Measurements from ENCODE around the gene RPS6KA2.

The RPS6KA2 gene

GRCh38 chr6:166604911-166605310 is 22.1 kb downstream of the RPS6KA2 start:
- H3K4me3 Mint-ChIP-seq = no peak overlapping the region
- no peaks in the 10 kb centered on the region for H3K36me3 Mint-ChIP-seq (ENCODE audit: low read depth)
- no peak overlapping the region for H3K27ac Mint-ChIP-seq
- DNase-seq = no peak
- no peaks in the 10 kb centered on the region for H3K27me3 Mint-ChIP-seq
- no peaks in the 10 kb centered on the region for H3K4me1 Mint-ChIP-seq (ENCODE audit: low read depth)
- H3K9me3 Mint-ChIP-seq = no peaks in the 10 kb centered on the region

GRCh38 chr6:166604328-166604727 is 22.7 kb downstream of the RPS6KA2 start:
- Mint-ChIP-seq H3K4me1 (ENCODE audit: low read depth) (no peaks in the 10 kb centered on the region), H3K9me3 (no peaks in the 10 kb centered on the region)
- no peak for DNase-seq

GRCh38 chr6:166603043-166603690 is 23.9 kb downstream of the RPS6KA2 start:
- Mint-ChIP-seq H3K4me1 (ENCODE audit: low read depth) (no peaks in the 10 kb centered on the region), H3K27ac (no peak overlapping the region), H3K9me3 (no peaks in the 10 kb centered on the region), H3K36me3 (ENCODE audit: low read depth) (no peaks in the 10 kb centered on the region), H3K27me3 (no peaks in the 10 kb centered on the region), H3K4me3 (no peak overlapping the region)
- DNase-seq = no peak

More at GRCh38 chr6:166604328-166604727, 22.7 kb downstream of the RPS6KA2 start:
- Mint-ChIP-seq H3K27me3 (no peaks in the 10 kb centered on the region), H3K4me3 (no peak overlapping the region), H3K36me3 (ENCODE audit: low read depth) (no peaks in the 10 kb centered on the region), H3K27ac (no peak overlapping the region)

GRCh38 chr6:166601956-166602355 is 25.1 kb downstream of the RPS6KA2 start:
- DNase-seq = no peak
- Mint-ChIP-seq H3K36me3 (ENCODE audit: low read depth) (no peaks in the 10 kb centered on the region), H3K9me3 (no peaks in the 10 kb centered on the region), H3K4me3 (no peak overlapping the region), H3K27ac (no peak overlapping the region), H3K4me1 (ENCODE audit: low read depth) (no peaks in the 10 kb centered on the region), H3K27me3 (no peaks in the 10 kb centered on the region)

GRCh38 chr6:166600931-166601330 is 26.1 kb downstream of the RPS6KA2 start:
- no peak for DNase-seq
- no peaks in the 10 kb centered on the region for H3K36me3 Mint-ChIP-seq (ENCODE audit: low read depth)

GRCh38 chr6:166599205-166599604 is 27.8 kb downstream of the RPS6KA2 start:
- Mint-ChIP-seq H3K4me1 (ENCODE audit: low read depth) (no peaks in the 10 kb centered on the region), H3K9me3 (no peaks in the 10 kb centered on the region), H3K36me3 (ENCODE audit: low read depth) (no peaks in the 10 kb centered on the region), H3K4me3 (no peak overlapping the region), H3K27me3 (no peaks in the 10 kb centered on the region), H3K27ac (no peak overlapping the region)
- no peak for DNase-seq

More at GRCh38 chr6:166600931-166601330, 26.1 kb downstream of the RPS6KA2 start:
- Mint-ChIP-seq H3K27me3 (no peaks in the 10 kb centered on the region), H3K9me3 (no peaks in the 10 kb centered on the region), H3K27ac (no peak overlapping the region), H3K4me1 (ENCODE audit: low read depth) (no peaks in the 10 kb centered on the region), H3K4me3 (no peak overlapping the region)

GRCh38 chr6:166598441-166599138 is 28.5 kb downstream of the RPS6KA2 start:
- no peaks in the 10 kb centered on the region for H3K27me3 Mint-ChIP-seq
- H3K9me3 Mint-ChIP-seq = no peaks in the 10 kb centered on the region
- H3K36me3 Mint-ChIP-seq (ENCODE audit: low read depth) = no peaks in the 10 kb centered on the region
- no peaks in the 10 kb centered on the region for H3K4me1 Mint-ChIP-seq (ENCODE audit: low read depth)
- H3K4me3 Mint-ChIP-seq = no peak overlapping the region
- DNase-seq = no peak
- H3K27ac Mint-ChIP-seq = no peak overlapping the region

GRCh38 chr6:166597711-166598440 is 29.2 kb downstream of the RPS6KA2 start:
- H3K9me3 Mint-ChIP-seq = no peaks in the 10 kb centered on the region
- no peaks in the 10 kb centered on the region for H3K27me3 Mint-ChIP-seq
- no peaks in the 10 kb centered on the region for H3K36me3 Mint-ChIP-seq (ENCODE audit: low read depth)
- DNase-seq = no peak
- H3K27ac Mint-ChIP-seq = no peak overlapping the region
- no peaks in the 10 kb centered on the region for H3K4me1 Mint-ChIP-seq (ENCODE audit: low read depth)
- H3K4me3 Mint-ChIP-seq = no peak overlapping the region

GRCh38 chr6:166596776-166597507 is 30.1 kb downstream of the RPS6KA2 start:
- Mint-ChIP-seq H3K36me3 (ENCODE audit: low read depth) (no peaks in the 10 kb centered on the region), H3K27ac (no peak overlapping the region), H3K27me3 (no peaks in the 10 kb centered on the region), H3K4me3 (no peak overlapping the region), H3K9me3 (no peaks in the 10 kb centered on the region), H3K4me1 (ENCODE audit: low read depth) (no peaks in the 10 kb centered on the region)
- no peak for DNase-seq

- Mint-ChIP-seq H3K9me3 (no peaks in the 10 kb centered on the region), H3K27me3 (no peaks in the 10 kb centered on the region), H3K27ac (no peak overlapping the region), H3K4me3 (no peak overlapping the region), H3K4me1 (ENCODE audit: low read depth) (no peaks in the 10 kb centered on the region), H3K36me3 (ENCODE audit: low read depth) (no peaks in the 10 kb centered on the region)
- DNase-seq = no peak
These were observed 31.1 kb downstream of the RPS6KA2 start for GRCh38 chr6:166595949-166596348.

GRCh38 chr6:166595061-166595780 is 31.8 kb downstream of the RPS6KA2 start:
- H3K27me3 Mint-ChIP-seq = no peaks in the 10 kb centered on the region
- no peaks in the 10 kb centered on the region for H3K9me3 Mint-ChIP-seq
- H3K4me3 Mint-ChIP-seq = no peak overlapping the region
- no peaks in the 10 kb centered on the region for H3K36me3 Mint-ChIP-seq (ENCODE audit: low read depth)
- no peak for DNase-seq
- H3K27ac Mint-ChIP-seq = no peak overlapping the region
- H3K4me1 Mint-ChIP-seq (ENCODE audit: low read depth) = no peaks in the 10 kb centered on the region

- H3K27ac Mint-ChIP-seq = no peak overlapping the region
- DNase-seq = no peak
These were observed 34.2 kb downstream of the RPS6KA2 start for GRCh38 chr6:166592821-166593220.

GRCh38 chr6:166591961-166592520 is 35.0 kb downstream of the RPS6KA2 start:
- Mint-ChIP-seq H3K36me3 (ENCODE audit: low read depth) (no peaks in the 10 kb centered on the region), H3K4me3 (no peak overlapping the region), H3K27ac (no peak overlapping the region), H3K9me3 (no peaks in the 10 kb centered on the region), H3K27me3 (no peaks in the 10 kb centered on the region), H3K4me1 (ENCODE audit: low read depth) (peaks cover 16% of the 10 kb centered on the region)
- DNase-seq = no peak

More at GRCh38 chr6:166592821-166593220, 34.2 kb downstream of the RPS6KA2 start:
- no peaks in the 10 kb centered on the region for H3K36me3 Mint-ChIP-seq (ENCODE audit: low read depth)
- H3K4me1 Mint-ChIP-seq (ENCODE audit: low read depth) = peaks cover 16% of the 10 kb centered on the region
- no peaks in the 10 kb centered on the region for H3K27me3 Mint-ChIP-seq
- no peak overlapping the region for H3K4me3 Mint-ChIP-seq
- no peaks in the 10 kb centered on the region for H3K9me3 Mint-ChIP-seq

GRCh38 chr6:166591026-166591425 is 36.0 kb downstream of the RPS6KA2 start:
- Mint-ChIP-seq H3K27ac (no peak overlapping the region), H3K4me3 (no peak overlapping the region), H3K9me3 (no peaks in the 10 kb centered on the region), H3K27me3 (no peaks in the 10 kb centered on the region), H3K4me1 (ENCODE audit: low read depth) (peaks cover 16% of the 10 kb centered on the region), H3K36me3 (ENCODE audit: low read depth) (no peaks in the 10 kb centered on the region)
- no peak for DNase-seq

Measured in activated T-cell treated with anti-CD3 and anti-CD28 coated beads, Interleukin-2, amount 50 U/mL, for 24 hours (primary cell).